ENCODE results near the gene ITPRID1.

Gene ITPRID1

DNA sequence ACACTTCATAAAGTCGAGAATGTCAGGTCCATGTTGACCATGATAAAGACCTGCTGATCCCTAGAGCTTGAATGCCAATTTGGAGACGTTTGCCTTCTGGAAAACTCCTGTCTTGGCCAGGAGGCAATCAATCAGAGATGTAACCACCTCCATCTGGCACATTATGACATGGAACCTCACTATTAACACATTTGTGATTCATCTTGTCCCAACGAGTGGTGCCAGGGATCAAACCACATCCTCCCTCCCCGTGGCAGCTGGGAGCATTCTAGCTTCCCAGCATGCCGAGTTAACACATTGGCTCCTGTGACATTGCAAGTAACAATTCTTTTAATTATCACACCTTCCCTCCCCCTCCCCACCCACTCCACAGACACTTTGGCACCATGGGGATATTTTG, 89.2 kb downstream of the ITPRID1 start:
- Histone ChIP-seq H2AFZ (ENCODE audit: low read depth) (no peak overlapping the region), H3K27ac (no peak overlapping the region), H4K20me1 (ENCODE audit: insufficient read depth) (no peaks in the 10 kb centered on the region), H3K79me2 (ENCODE audit: insufficient read depth, low read depth) (no peaks in the 10 kb centered on the region), H3K4me2 (no peak overlapping the region), H3K9ac (no peak overlapping the region), H3K36me3 (ENCODE audit: insufficient read depth) (no peaks in the 10 kb centered on the region), H3K27me3 (ENCODE audit: insufficient read depth, low read depth) (no peaks in the 10 kb centered on the region), H3K4me1 (ENCODE audit: low read depth, poor library complexity, severe bottlenecking) (no peaks in the 10 kb centered on the region), H3K4me3 (IDR thresholded peaks at IDR 0.05; ENCODE audit: insufficient read depth, low read depth, low read length) (no peak overlapping the region)
- TF ChIP-seq, protein P1, sequence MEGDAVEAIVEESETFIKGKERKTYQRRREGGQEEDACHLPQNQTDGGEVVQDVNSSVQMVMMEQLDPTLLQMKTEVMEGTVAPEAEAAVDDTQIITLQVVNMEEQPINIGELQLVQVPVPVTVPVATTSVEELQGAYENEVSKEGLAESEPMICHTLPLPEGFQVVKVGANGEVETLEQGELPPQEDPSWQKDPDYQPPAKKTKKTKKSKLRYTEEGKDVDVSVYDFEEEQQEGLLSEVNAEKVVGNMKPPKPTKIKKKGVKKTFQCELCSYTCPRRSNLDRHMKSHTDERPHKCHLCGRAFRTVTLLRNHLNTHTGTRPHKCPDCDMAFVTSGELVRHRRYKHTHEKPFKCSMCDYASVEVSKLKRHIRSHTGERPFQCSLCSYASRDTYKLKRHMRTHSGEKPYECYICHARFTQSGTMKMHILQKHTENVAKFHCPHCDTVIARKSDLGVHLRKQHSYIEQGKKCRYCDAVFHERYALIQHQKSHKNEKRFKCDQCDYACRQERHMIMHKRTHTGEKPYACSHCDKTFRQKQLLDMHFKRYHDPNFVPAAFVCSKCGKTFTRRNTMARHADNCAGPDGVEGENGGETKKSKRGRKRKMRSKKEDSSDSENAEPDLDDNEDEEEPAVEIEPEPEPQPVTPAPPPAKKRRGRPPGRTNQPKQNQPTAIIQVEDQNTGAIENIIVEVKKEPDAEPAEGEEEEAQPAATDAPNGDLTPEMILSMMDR (conservative IDR thresholded peaks at IDR 0.05; ENCODE audit: low read depth, low read length), result no peak

DNA sequence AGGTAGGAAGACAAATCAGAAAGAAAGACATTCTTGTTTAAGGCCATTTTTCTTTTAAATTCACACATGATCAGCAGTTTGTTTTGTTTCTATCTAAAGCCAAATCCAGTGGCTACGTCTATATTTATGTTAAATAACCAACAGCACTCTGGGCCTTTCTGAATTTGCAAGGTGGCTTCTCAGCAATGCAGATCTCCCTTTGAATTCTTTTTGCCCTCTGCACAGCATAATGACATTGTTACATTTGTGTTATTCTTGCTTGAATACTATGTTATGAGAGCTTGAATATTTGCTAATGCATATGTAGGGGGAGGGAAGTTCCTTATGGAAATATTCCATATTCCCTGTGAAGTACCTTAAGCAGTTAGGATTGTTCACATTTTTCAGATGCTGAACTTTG, 99.7 kb downstream of the ITPRID1 start:
- Histone ChIP-seq H3K79me2 (ENCODE audit: insufficient read depth, low read depth) (no peaks in the 10 kb centered on the region), H3K4me2 (no peak overlapping the region), H3K27ac (no peak overlapping the region), H4K20me1 (ENCODE audit: insufficient read depth) (no peaks in the 10 kb centered on the region), H3K9ac (no peak overlapping the region), H3K27me3 (ENCODE audit: insufficient read depth, low read depth) (no peaks in the 10 kb centered on the region), H3K36me3 (ENCODE audit: insufficient read depth) (no peaks in the 10 kb centered on the region), H3K4me1 (ENCODE audit: low read depth, poor library complexity, severe bottlenecking) (no peaks in the 10 kb centered on the region), H3K4me3 (IDR thresholded peaks at IDR 0.05; ENCODE audit: insufficient read depth, low read depth, low read length) (no peak overlapping the region), H2AFZ (ENCODE audit: low read depth) (no peak overlapping the region)
- TF ChIP-seq, protein P1 (conservative IDR thresholded peaks at IDR 0.05; ENCODE audit: low read depth, low read length), result no peak

DNA sequence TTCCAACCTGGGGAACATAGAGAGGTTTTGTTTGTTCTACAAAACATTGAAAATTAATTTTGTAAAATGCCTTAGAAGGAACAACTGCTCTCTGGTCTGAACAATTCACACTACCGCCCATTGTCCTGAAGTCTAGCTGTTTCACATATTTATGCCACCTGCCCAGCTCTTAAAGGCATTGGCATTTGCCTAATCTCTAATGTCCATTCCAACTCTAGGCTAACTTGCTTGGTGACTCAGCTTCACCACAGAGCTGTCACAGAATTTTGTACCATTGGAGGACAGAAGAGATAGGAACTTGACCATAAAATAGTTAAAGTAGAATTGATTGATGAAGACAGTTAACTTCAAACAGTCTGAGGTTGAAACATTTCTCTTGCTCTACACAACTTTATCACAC, 119.6 kb downstream of the ITPRID1 start:
- Histone ChIP-seq H3K36me3 (ENCODE audit: insufficient read depth) (no peaks in the 10 kb centered on the region), H4K20me1 (ENCODE audit: insufficient read depth) (no peaks in the 10 kb centered on the region), H2AFZ (ENCODE audit: low read depth) (no peak overlapping the region), H3K4me1 (ENCODE audit: low read depth, poor library complexity, severe bottlenecking) (no peaks in the 10 kb centered on the region), H3K79me2 (ENCODE audit: insufficient read depth, low read depth) (no peaks in the 10 kb centered on the region), H3K27ac (no peak overlapping the region), H3K9ac (no peak overlapping the region), H3K4me2 (no peak overlapping the region), H3K4me3 (IDR thresholded peaks at IDR 0.05; ENCODE audit: insufficient read depth, low read depth, low read length) (no peak overlapping the region), H3K27me3 (ENCODE audit: insufficient read depth, low read depth) (no peaks in the 10 kb centered on the region)
- TF ChIP-seq, protein P1 (conservative IDR thresholded peaks at IDR 0.05; ENCODE audit: low read depth, low read length), result no peak

DNA sequence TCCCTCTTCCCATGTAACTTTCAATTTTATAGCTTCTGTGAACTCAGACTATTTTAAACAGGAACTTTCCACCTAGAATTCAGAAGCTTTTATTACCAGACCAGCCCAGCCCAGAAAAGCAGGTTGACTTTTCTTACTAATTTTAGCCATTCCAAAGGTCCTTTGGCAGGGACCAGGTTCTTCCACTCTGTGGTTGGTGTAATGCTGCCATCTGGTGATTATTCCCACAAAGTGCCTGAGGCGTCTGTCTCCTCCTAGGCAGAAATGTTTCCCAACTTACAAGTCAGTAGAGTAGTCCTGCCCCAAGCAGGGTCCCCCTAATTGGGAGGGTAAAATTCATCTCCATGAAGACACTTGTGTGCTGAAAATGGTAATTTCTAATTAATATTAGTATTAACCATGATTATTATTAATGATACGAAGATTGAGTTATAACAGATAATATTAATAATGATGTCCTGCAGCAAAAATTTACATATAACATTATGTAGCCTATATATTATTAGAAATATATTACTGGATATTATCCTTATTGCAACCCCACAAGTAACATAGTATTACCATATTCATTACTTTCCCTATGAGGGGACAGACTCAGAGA, 120.1 kb downstream of the ITPRID1 start:
- no peak overlapping the region for H3K4me3 ChIP-seq (IDR thresholded peaks at IDR 0.05; ENCODE audit: insufficient read depth, low read depth, low read length)
- TF ChIP-seq, protein P1 (conservative IDR thresholded peaks at IDR 0.05; ENCODE audit: low read depth, low read length), result peak; percentile 65

More for the DNA sequence above, 120.1 kb downstream of the ITPRID1 start:
- H3K27ac ChIP-seq, result no peak overlapping the region
- H3K9ac ChIP-seq, result no peak overlapping the region
- H3K4me2 ChIP-seq, result no peak overlapping the region
- no peaks in the 10 kb centered on the region for H3K36me3 ChIP-seq (ENCODE audit: insufficient read depth)
- H3K27me3 ChIP-seq (ENCODE audit: insufficient read depth, low read depth), result no peaks in the 10 kb centered on the region
- H3K4me1 ChIP-seq (ENCODE audit: low read depth, poor library complexity, severe bottlenecking), result no peaks in the 10 kb centered on the region
- H3K79me2 ChIP-seq (ENCODE audit: insufficient read depth, low read depth), result no peaks in the 10 kb centered on the region
- no peak overlapping the region for H2AFZ ChIP-seq (ENCODE audit: low read depth)
- H4K20me1 ChIP-seq (ENCODE audit: insufficient read depth), result no peaks in the 10 kb centered on the region

Data from KMS-11 (cell line).